AG20443 (cell line): ENCODE measurements around the gene CHD9.

Experiments used
- DNase-seq: peaks from one replicate; pipeline ENCODE4 v3.0.0; 2012; ENCODE audit warnings: low spot score, mixed read lengths

Gene CHD9

GRCh38 chr16:53094013-53094630 is 39.3 kb downstream of the CHD9 start:
- no peak for DNase-seq

- DNase-seq: no peak
Measured at GRCh38 chr16:53097190-53097589, 42.4 kb downstream of the CHD9 start.

- peak; percentile 69 for DNase-seq
Measured at GRCh38 chr16:53098526-53099317, 43.9 kb downstream of the CHD9 start.

GRCh38 chr16:53099318-53100130 is 44.7 kb downstream of the CHD9 start:
- DNase-seq: peak; percentile 90

- DNase-seq: no peak
Measured at GRCh38 chr16:53100131-53100748, 45.4 kb downstream of the CHD9 start.

GRCh38 chr16:53100889-53101288 is 46.1 kb downstream of the CHD9 start:
- DNase-seq: no peak

- no peak for DNase-seq
Measured at GRCh38 chr16:53103811-53104210, 49.0 kb downstream of the CHD9 start.

- DNase-seq: no peak
Measured at GRCh38 chr16:53105565-53105964, 50.8 kb downstream of the CHD9 start.

GRCh38 chr16:53111078-53111791 is 56.4 kb downstream of the CHD9 start:
- DNase-seq: peak; percentile 34

GRCh38 chr16:53112015-53112414 is 57.2 kb downstream of the CHD9 start:
- DNase-seq: no peak

GRCh38 chr16:53115047-53115446 is 60.3 kb downstream of the CHD9 start:
- DNase-seq: no peak

GRCh38 chr16:53115773-53116172 is 61.0 kb downstream of the CHD9 start:
- no peak for DNase-seq

- no peak for DNase-seq
Measured at GRCh38 chr16:53121043-53121620, 66.3 kb downstream of the CHD9 start.

GRCh38 chr16:53121661-53122060 is 66.9 kb downstream of the CHD9 start:
- DNase-seq: no peak

GRCh38 chr16:53123747-53124146 is 69.0 kb downstream of the CHD9 start:
- DNase-seq: no peak

GRCh38 chr16:53126390-53126789 is 71.6 kb downstream of the CHD9 start:
- DNase-seq: no peak

- peak; percentile 21 for DNase-seq
Measured at GRCh38 chr16:53129281-53130158, 74.7 kb downstream of the CHD9 start.

GRCh38 chr16:53130159-53131049 is 75.6 kb downstream of the CHD9 start:
- peak; percentile 99 for DNase-seq

GRCh38 chr16:53131050-53131362 is 76.2 kb downstream of the CHD9 start:
- no peak for DNase-seq
